SKM-1 (cell line): ENCODE results near the gene TICRR.

Experiments used
- DNase-seq: peaks from one replicate; lab custom pipeline; 2025; ENCODE audit not compliant: unreplicated experiment; lab: John Stamatoyannopoulos, UW

TICRR gene

GRCh38 chr15:89670971-89671560 is 95.8 kb downstream of the TICRR start:
- no peak for DNase-seq

GRCh38 chr15:89671687-89672086 is 96.4 kb downstream of the TICRR start:
- DNase-seq, result no peak

- no peak for DNase-seq
These were observed 97.2 kb downstream of the TICRR start for GRCh38 chr15:89672221-89673164.

GRCh38 chr15:89673165-89673512 is 97.9 kb downstream of the TICRR start:
- no peak for DNase-seq

- DNase-seq, result no peak
These were observed 99.3 kb downstream of the TICRR start for GRCh38 chr15:89674526-89674925.

- no peak for DNase-seq
These were observed 100.3 kb downstream of the TICRR start for GRCh38 chr15:89675606-89676005.

GRCh38 chr15:89677381-89677780 is 102.1 kb downstream of the TICRR start:
- DNase-seq, result no peak
